HS-5 (cell line): ENCODE data around the gene C1QC.
A peak's percentile ranks its signal among the peaks of the same experiment; 100 is the strongest.

Experiments used
- DNase-seq: peaks from one replicate; pipeline ENCODE4 v3.0.0-alpha.2; 2012; ENCODE audit warnings: low read depth

The C1QC gene

DNA sequence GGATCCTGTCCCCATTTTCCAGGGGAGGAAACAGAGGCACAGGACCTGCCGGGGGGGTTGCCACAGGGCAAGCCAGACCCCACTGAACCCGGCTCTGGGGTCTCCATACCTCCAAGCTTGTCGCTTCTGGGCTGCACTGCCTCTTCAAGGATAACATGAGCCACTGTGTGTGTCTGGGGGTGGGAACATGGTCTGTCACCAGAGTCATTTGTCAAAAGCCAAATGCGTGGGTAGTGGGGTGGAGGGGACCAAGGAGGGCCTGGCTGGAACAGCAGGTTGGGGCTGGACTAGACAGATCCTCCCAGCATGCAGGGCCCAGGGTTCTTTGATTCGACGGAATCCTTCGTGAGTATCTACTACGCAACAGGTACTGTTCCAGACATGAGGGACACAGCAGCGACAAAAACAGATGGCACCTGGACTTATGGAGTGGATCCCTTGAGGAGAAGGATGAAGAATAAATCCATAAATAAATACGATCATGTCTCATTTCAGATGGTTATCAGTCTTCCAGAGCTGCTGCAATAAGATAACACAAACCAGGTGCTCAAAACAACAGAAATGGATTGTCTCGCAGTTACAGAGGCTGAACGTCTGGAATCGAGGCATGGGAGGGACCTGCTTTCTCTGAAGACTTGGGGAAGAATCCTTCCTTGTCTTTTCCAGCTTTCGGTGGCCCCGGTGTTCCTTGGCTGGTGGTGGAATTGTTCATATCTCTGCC, 38.3 kb downstream of the C1QC start:
- DNase-seq: no peak

GRCh38 chr1:22683547-22683946, 40.1 kb downstream of the C1QC start:
- DNase-seq: no peak

DNA sequence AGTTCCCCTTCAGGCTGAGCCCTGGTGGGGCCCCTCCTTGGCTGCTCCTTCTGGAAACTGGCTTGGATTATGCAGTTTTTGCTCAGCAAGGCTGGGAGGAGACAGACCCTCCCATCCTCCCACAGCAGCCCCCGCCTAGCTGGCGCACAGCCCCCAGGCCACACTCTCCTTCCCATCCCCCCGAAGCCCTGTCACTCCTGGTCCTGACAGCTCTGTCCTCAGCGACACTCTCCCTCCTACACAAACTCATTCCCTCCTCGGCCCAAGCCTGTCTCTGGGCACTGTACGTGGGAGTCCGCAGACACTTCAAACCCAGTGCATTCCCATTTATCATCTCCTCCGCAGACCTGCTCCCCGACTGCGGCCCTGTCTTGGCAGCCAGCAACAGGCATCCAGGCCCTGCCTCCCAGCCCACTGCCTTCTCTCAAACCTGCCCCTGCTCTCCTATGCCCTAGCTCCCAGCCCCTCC, 42.2 kb downstream of the C1QC start:
- DNase-seq: no peak

DNA sequence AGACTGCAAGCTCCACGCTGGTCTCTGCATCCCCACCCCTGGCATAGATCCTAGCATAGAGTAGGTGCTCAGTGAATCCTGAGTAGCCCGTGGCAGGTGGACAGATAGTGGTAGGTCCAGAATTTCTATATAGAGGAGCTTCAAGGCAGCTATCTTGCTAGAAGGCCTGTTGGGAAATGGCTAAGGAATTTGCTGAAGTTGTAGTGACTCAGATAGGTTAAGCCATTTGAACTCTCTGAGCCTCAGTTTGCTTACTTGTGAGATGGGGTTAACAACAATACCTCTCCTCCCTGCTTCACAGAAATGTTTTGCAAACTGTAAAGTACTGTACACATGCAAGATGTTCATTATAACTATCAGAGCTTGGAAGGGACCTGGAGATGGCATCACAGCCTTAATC, 43.8 kb downstream of the C1QC start:
- no peak for DNase-seq

GRCh38 chr1:22688466-22688865, 45.0 kb downstream of the C1QC start:
- no peak for DNase-seq

- DNase-seq: peak; percentile 91
Observed at GRCh38 chr1:22689505-22689904, 46.1 kb downstream of the C1QC start.

GRCh38 chr1:22691031-22691753, 47.8 kb downstream of the C1QC start:
- DNase-seq: no peak

DNA sequence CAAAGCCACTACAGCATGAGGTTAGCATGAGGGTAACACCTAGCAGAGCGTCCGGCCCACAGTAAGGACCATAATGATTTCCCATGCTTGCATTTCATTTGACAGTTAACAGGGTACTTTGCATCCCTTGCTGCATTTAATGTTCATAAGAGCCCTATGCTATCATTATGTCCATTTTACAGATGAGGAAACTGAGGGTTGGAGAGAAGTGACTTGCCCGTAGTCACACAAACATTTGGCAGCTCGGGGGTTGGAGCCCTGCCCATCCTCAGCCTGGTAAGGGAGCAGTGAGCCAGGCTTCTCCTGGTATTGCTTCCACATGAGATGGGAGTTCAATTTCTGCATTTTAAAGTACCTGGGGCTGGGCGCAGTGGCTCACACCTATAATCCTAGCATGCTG, 50.7 kb downstream of the C1QC start:
- DNase-seq: no peak

DNA sequence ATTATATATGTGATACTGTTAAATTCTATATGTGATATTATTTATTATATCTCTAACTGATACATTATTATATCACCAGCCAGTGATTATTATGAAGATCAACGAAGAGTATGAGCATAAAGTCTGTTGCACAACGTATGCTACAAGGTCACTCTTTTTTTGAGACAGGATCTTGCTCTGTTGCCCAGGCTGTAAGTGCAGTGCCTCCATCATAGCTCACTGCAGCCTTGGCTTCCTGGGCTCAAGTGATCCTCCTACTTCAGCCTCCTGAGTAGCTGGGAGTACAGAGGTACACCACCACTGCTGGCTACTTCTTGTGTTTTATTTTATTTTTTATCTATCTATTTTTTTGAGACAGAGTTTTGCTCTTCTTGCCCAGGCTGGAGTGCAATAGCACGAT, 53.2 kb downstream of the C1QC start:
- DNase-seq: no peak
